H9 (cell line): ENCODE data around the gene ALDH5A1. TPM values are rescaled to one million over a fixed set of nuclear protein-coding genes. Genes with fewer than 3 reads are reported as not detected.
A peak's percentile ranks its signal among the peaks of the same experiment; 100 is the strongest.

ENCODE experiments used
- DNase-seq: peaks from one replicate; pipeline ENCODE4 v3.0.0-alpha.2; 2017
- H2AFZ ChIP-seq: one replicate; pipeline ENCODE4 v1.6.1; 2013; ENCODE audit warnings: mild to moderate bottlenecking, low read length, control low read depth, moderate library complexity
- H2AK5ac ChIP-seq: 2 replicates; pipeline ENCODE4 v1.6.1; 2013; ENCODE audit warnings: low read length, control low read depth, mixed read lengths; ENCODE audit not compliant: insufficient read length
- H2BK120ac ChIP-seq: one replicate; pipeline ENCODE4 v1.6.1; 2013; ENCODE audit warnings: low read depth, mild to moderate bottlenecking, low read length, control low read depth, inconsistent platforms; ENCODE audit not compliant: poor library complexity, severe bottlenecking
- H2BK12ac ChIP-seq: 2 replicates; pipeline ENCODE4 v1.6.1; 2013; ENCODE audit warnings: low read length, control low read depth, mixed read lengths, low read depth; ENCODE audit not compliant: insufficient read length
- H2BK15ac ChIP-seq: 2 replicates; pipeline ENCODE4 v1.6.1; 2013; ENCODE audit warnings: low read depth, low read length, control low read depth
- H2BK20ac ChIP-seq: one replicate; pipeline ENCODE4 v1.6.1; 2013; ENCODE audit warnings: low read depth, mild to moderate bottlenecking, low read length, control low read depth, inconsistent platforms; ENCODE audit not compliant: poor library complexity, severe bottlenecking
- H2BK5ac ChIP-seq: 2 replicates; pipeline ENCODE4 v1.6.1; 2013; ENCODE audit warnings: low read length, control low read depth, mixed read lengths; ENCODE audit not compliant: insufficient read length
- H3K14ac ChIP-seq: 2 replicates; pipeline ENCODE4 v1.6.1; 2013; ENCODE audit warnings: low read length, control low read depth; ENCODE audit not compliant: insufficient read depth
- H3K18ac ChIP-seq: 2 replicates; pipeline ENCODE4 v1.6.1; 2013; ENCODE audit warnings: low read depth, mild to moderate bottlenecking, mixed read lengths, low read length, control low read depth; ENCODE audit not compliant: insufficient read length
- H3K23ac ChIP-seq: 2 replicates; pipeline ENCODE4 v1.6.1; 2013; ENCODE audit warnings: low read length, control low read depth, mixed read lengths, low read depth; ENCODE audit not compliant: insufficient read length
- H3K23me2 ChIP-seq: 2 replicates; pipeline ENCODE4 v1.6.1; 2013; ENCODE audit warnings: low read depth, mild to moderate bottlenecking, mixed read lengths, low read length, control low read depth; ENCODE audit not compliant: insufficient read length, poor library complexity, severe bottlenecking
- H3K27ac ChIP-seq: 2 replicates; pipeline ENCODE4 v1.5.1; 2013; ENCODE audit warnings: low read length, control low read depth, mixed read lengths, low read depth; ENCODE audit not compliant: insufficient read length
- H3K27me3 ChIP-seq: 2 replicates; pipeline ENCODE4 v1.6.1; 2013; ENCODE audit warnings: low read length, control low read depth, inconsistent platforms; ENCODE audit not compliant: insufficient read depth
- H3K4ac ChIP-seq: 2 replicates; pipeline ENCODE4 v1.6.1; 2013; ENCODE audit warnings: low read depth, mild to moderate bottlenecking, control low read depth, inconsistent platforms, low read length, moderate library complexity
- H3K4me1 ChIP-seq: 2 replicates; pipeline ENCODE4 v1.6.1; 2013; ENCODE audit warnings: low read length, control low read depth, inconsistent platforms; ENCODE audit not compliant: insufficient read depth
- H3K4me2 ChIP-seq: 2 replicates; pipeline ENCODE4 v1.6.1; 2013; ENCODE audit warnings: low read length, control low read depth, mixed read lengths; ENCODE audit not compliant: insufficient read length, insufficient read depth
- H3K56ac ChIP-seq: 2 replicates; pipeline ENCODE4 v1.6.1; 2013; ENCODE audit warnings: low read depth, mild to moderate bottlenecking, mixed read lengths, low read length, control low read depth; ENCODE audit not compliant: insufficient read length
- H3K79me1 ChIP-seq: 2 replicates; pipeline ENCODE4 v1.6.1; 2013; ENCODE audit warnings: low read depth, mild to moderate bottlenecking, moderate library complexity, low read length, control low read depth, inconsistent platforms; ENCODE audit not compliant: insufficient read depth, poor library complexity, severe bottlenecking
- H3K79me2 ChIP-seq: 2 replicates; pipeline ENCODE4 v1.6.1; 2013; ENCODE audit warnings: low read length, control low read depth, inconsistent platforms; ENCODE audit not compliant: insufficient read depth
- H3K9ac ChIP-seq: 2 replicates; pipeline ENCODE4 v1.6.1; 2013; ENCODE audit warnings: low read length, control low read depth, mixed read lengths; ENCODE audit not compliant: insufficient read length; ENCODE audit errors: extremely low read depth
- H3K9me3 ChIP-seq: one replicate; pipeline ENCODE4 v1.6.1; 2013; ENCODE audit warnings: low read depth, low read length, inconsistent platforms; ENCODE audit not compliant: control insufficient read depth
- H3T11ph ChIP-seq: one replicate; pipeline ENCODE4 v1.6.1; 2013; ENCODE audit warnings: mild to moderate bottlenecking, low read length, control low read depth, inconsistent platforms
- H4K20me1 ChIP-seq: one replicate; pipeline ENCODE4 v1.6.1; 2013; ENCODE audit not compliant: control insufficient read depth, insufficient read length, insufficient read depth
- H4K5ac ChIP-seq: 2 replicates; pipeline ENCODE4 v1.6.1; 2013; ENCODE audit warnings: low read depth, mild to moderate bottlenecking, mixed read lengths, low read length, control low read depth; ENCODE audit not compliant: insufficient read length
- H4K8ac ChIP-seq: replicated peaks from 2 replicates; pipeline ENCODE4 v1.6.1; 2013; ENCODE audit warnings: low read length, control low read depth, mixed read lengths, low read depth; ENCODE audit not compliant: insufficient read length
- H4K91ac ChIP-seq: 2 replicates; pipeline ENCODE4 v1.6.1; 2013; ENCODE audit warnings: low read depth, mild to moderate bottlenecking, moderate library complexity, mixed read lengths, low read length, control low read depth; ENCODE audit not compliant: insufficient read length
- H3K27ac Mint-ChIP-seq, 3 experiments: 2 replicates in 2 of 3; 3 replicates in 1 of 3; pipeline ENCODE4 v1.8.0; 2020 to 2021; ENCODE audit warnings: mixed read lengths in 3 of 3, mild to moderate bottlenecking in 1 of 3, moderate library complexity in 1 of 3
- H3K27me3 Mint-ChIP-seq: 2 replicates; pipeline ENCODE4 v1.8.0; 2021; ENCODE audit warnings: low read depth, mild to moderate bottlenecking, moderate library complexity, mixed read lengths
- H3K36me3 Mint-ChIP-seq, 3 experiments: 2 replicates in 2 of 3; 3 replicates in 1 of 3; pipeline ENCODE4 v1.8.0; 2020 to 2021; ENCODE audit warnings: low read depth in 3 of 3, mixed read lengths in 3 of 3; ENCODE audit not compliant: insufficient read depth in 1 of 3
- H3K4me1 Mint-ChIP-seq, 2 experiments: 2 replicates each; pipeline ENCODE4 v1.8.0; 2020; ENCODE audit warnings: mixed read lengths in 2 of 2
- H3K4me3 Mint-ChIP-seq, 2 experiments: 2 replicates in 1 of 2; 3 replicates in 1 of 2; pipeline ENCODE4 v1.8.0; 2020 to 2021; ENCODE audit warnings: mild to moderate bottlenecking in 2 of 2, mixed read lengths in 2 of 2, moderate library complexity in 1 of 2
- H3K9me3 Mint-ChIP-seq, 2 experiments: 2 replicates in 1 of 2; 3 replicates in 1 of 2; pipeline ENCODE4 v1.8.0; 2020; ENCODE audit warnings: mild to moderate bottlenecking in 2 of 2, mixed read lengths in 2 of 2, moderate library complexity in 1 of 2
- CTCF ChIP-seq: fragments of 200-600 bp; sonication (generic); conservative IDR thresholded peaks from 3 replicates; pipeline ENCODE4 v1.8.0; 2021; ENCODE audit warnings: antibody characterized with exemption, mild to moderate bottlenecking
- WGBS: extraction: QIAGEN DNeasy Blood & Tissue Kit; methylation state at CpG from one replicate; pipeline ENCODE4 v1.1.7; 2013; ENCODE audit warnings: missing lambda C conversion rate, low lambda C conversion rate, mixed read lengths; ENCODE audit not compliant: insufficient read length; ENCODE audit errors: extremely low coverage; 5-methylcytosine and 5-hydroxymethylcytosine counted together
- total RNA-seq: library from RNA; stranded (reverse); gene quantifications from 2 replicates; pipeline ENCODE4 v1.2.1, GENCODE V29; 2021

ALDH5A1 gene
- total RNA-seq, 1 experiment from 2014 or later, result 5.4 TPM

DNA sequence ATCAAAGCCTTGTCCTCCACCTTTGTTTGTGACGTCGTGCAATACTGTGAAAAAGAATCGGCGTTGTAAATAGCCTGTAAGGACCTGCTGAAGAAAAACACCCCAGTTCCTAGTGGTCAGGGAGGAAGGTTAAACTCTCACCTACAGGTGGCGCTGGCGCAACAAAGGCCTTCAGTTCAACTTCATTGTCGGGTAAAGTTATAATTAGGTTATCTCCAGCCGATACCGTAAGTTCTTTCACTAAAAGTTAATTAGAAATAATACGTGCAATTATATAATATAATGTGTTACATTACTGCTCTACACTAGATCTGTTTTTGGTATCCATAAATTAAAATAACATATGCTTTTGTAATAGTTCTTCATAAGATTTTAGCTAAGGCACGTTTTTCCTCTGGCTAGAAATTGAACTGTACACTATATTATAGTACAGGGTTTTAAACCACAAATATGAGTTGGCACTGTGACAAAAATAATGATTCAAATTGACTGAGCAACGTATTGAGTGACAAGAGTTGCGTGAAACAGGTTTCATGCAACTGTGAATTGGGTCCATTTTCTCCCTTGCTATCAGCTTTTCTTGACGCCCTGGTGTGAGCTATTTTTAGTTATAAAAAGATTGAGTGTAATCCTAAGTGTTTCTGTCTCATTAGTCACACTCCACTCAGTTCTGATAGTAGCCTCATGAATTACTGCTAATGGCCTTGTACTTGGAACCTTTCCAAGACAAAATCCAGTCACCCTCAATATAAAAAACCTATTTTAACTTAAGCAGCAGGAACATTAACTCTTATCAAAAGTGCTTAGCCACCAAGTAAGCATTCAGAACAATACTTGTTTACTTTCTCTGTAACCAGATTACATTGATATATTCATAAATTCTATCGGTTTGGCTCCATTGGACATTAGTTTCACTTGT, 89.0 kb downstream of the ALDH5A1 start:
- no peak overlapping the region for H3K27ac ChIP-seq
- no peak overlapping the region for H3K23ac ChIP-seq
- no peak overlapping the region for H2BK5ac ChIP-seq
- no peaks in the 10 kb centered on the region for H3K9me3 Mint-ChIP-seq
- no peak overlapping the region for H3T11ph ChIP-seq
- H3K4me1 Mint-ChIP-seq, result peaks cover 33 to 36% of the 10 kb centered on the region in 2 experiments
- peak; percentile 88 for TF ChIP-seq CTCF
- no peak overlapping the region for H3K4ac ChIP-seq
- no peak overlapping the region for H2AK5ac ChIP-seq
- no peaks in the 10 kb centered on the region for H3K79me1 ChIP-seq
- H4K91ac ChIP-seq, result no peak overlapping the region
- H2BK15ac ChIP-seq, result no peak overlapping the region
- H3K9me3 ChIP-seq, result no peaks in the 10 kb centered on the region
- no CpG with 5 or more reads among the region's 15 CpGs for WGBS
- no peak overlapping the region for H3K18ac ChIP-seq
- no peaks in the 10 kb centered on the region for H3K27me3 ChIP-seq
- H3K14ac ChIP-seq, result no peak overlapping the region
- no peak overlapping the region for H3K27ac Mint-ChIP-seq
- peaks cover 6% of the 10 kb centered on the region; the same call in 1 of the 2 replicates for H3K4me1 ChIP-seq
- peak; percentile 76 for DNase-seq
- H4K8ac ChIP-seq, result no peak overlapping the region
- no peak overlapping the region for H3K56ac ChIP-seq
- no peak overlapping the region for H2BK120ac ChIP-seq
- no peaks in the 10 kb centered on the region for H4K20me1 ChIP-seq
- H3K27me3 Mint-ChIP-seq, result no peaks in the 10 kb centered on the region
- no peak overlapping the region for H3K4me2 ChIP-seq
- no peak overlapping the region for H3K9ac ChIP-seq
- H3K23me2 ChIP-seq, result no peaks in the 10 kb centered on the region
- no peaks in the 10 kb centered on the region for H3K79me2 ChIP-seq
- H2AFZ ChIP-seq, result no peak overlapping the region
- no peak overlapping the region for H3K4me3 Mint-ChIP-seq
- no peaks in the 10 kb centered on the region for H3K36me3 Mint-ChIP-seq
- no peak overlapping the region for H2BK12ac ChIP-seq
- no peak overlapping the region for H2BK20ac ChIP-seq
- H4K5ac ChIP-seq, result no peak overlapping the region
